ELF-1 (cell line): ENCODE data around the gene PIP5K1B.

Experiments used
- DNase-seq: peaks from one replicate; pipeline ENCODE4 v3.0.0-alpha.2; 2016; ENCODE audit warnings: low read depth, low spot score

Gene PIP5K1B

GRCh38 chr9:68905129-68905528 is 200.1 kb downstream of the PIP5K1B start:
- peak; percentile 21 for DNase-seq

- no peak for DNase-seq
Measured at GRCh38 chr9:68907910-68908309, 202.9 kb downstream of the PIP5K1B start.

- DNase-seq: no peak
Measured at GRCh38 chr9:68912561-68912960, 207.5 kb downstream of the PIP5K1B start.

GRCh38 chr9:68913054-68913453 is 208.0 kb downstream of the PIP5K1B start:
- DNase-seq: no peak

- DNase-seq: no peak
Measured at GRCh38 chr9:68914751-68915150, 209.7 kb downstream of the PIP5K1B start.

GRCh38 chr9:68919661-68920060 is 214.6 kb downstream of the PIP5K1B start:
- DNase-seq: no peak

- no peak for DNase-seq
Measured at GRCh38 chr9:68920921-68921320, 215.9 kb downstream of the PIP5K1B start.

GRCh38 chr9:68923480-68923879 is 218.4 kb downstream of the PIP5K1B start:
- DNase-seq: no peak

- no peak for DNase-seq
Measured at GRCh38 chr9:68925175-68925574, 220.1 kb downstream of the PIP5K1B start.

GRCh38 chr9:68927165-68927564 is 222.1 kb downstream of the PIP5K1B start:
- no peak for DNase-seq

- no peak for DNase-seq
Measured at GRCh38 chr9:68931821-68932220, 226.8 kb downstream of the PIP5K1B start.

- DNase-seq: no peak
Measured at GRCh38 chr9:68932458-68932857, 227.4 kb downstream of the PIP5K1B start.

- no peak for DNase-seq
Measured at GRCh38 chr9:68933434-68934328, 228.6 kb downstream of the PIP5K1B start.

GRCh38 chr9:68934329-68934644 is 229.2 kb downstream of the PIP5K1B start:
- DNase-seq: no peak

- DNase-seq: no peak
Measured at GRCh38 chr9:68940573-68940972, 235.5 kb downstream of the PIP5K1B start.

GRCh38 chr9:68941780-68942459 is 236.9 kb downstream of the PIP5K1B start:
- DNase-seq: no peak

- no peak for DNase-seq
Measured at GRCh38 chr9:68942790-68943189, 237.8 kb downstream of the PIP5K1B start.

GRCh38 chr9:68947015-68947414 is 242.0 kb downstream of the PIP5K1B start:
- DNase-seq: peak; percentile 21

- no peak for DNase-seq
Measured at GRCh38 chr9:68947842-68948569, 243.0 kb downstream of the PIP5K1B start.

- peak; percentile 3 for DNase-seq
Measured at GRCh38 chr9:68949271-68950000, 244.4 kb downstream of the PIP5K1B start.

GRCh38 chr9:68950188-68950587 is 245.1 kb downstream of the PIP5K1B start:
- no peak for DNase-seq

- DNase-seq: no peak
Measured at GRCh38 chr9:68950689-68951088, 245.6 kb downstream of the PIP5K1B start.
